Measurements from ENCODE around the gene TRMT61A. TPM values are rescaled to one million over a fixed set of nuclear protein-coding genes. Genes with fewer than 3 reads are reported as not detected.

Gene TRMT61A
- total and polyA plus RNA-seq, 2 of the 4 experiments (the other 2 are of a cell fraction): 5.7 to 16.2 TPM

- peaks cover 60% of the 10 kb centered on the region for H3K36me3 ChIP-seq (ENCODE audit: control insufficient read depth, insufficient read depth, low read length)
- H2BK15ac ChIP-seq (ENCODE audit: low read depth, low read length): no peak overlapping the region
- peaks cover 30% of the 10 kb centered on the region for H4K20me1 ChIP-seq (ENCODE audit: insufficient read depth, low read length)
- 100% methylated on average over 12 of the region's 18 CpGs; no CpG with 5 or more reads in 1 of the 2 experiments for WGBS, 2 experiments (ENCODE audit: extremely low coverage in 2 of 2, insufficient read length in 1 of 2)
- H3K27ac ChIP-seq (ENCODE audit: insufficient read depth, low read length): no peak overlapping the region
- H3K4ac ChIP-seq (ENCODE audit: low read depth, low read length): no peak overlapping the region
- H3K9me1 ChIP-seq (ENCODE audit: insufficient read depth, low read length): peaks cover 6% of the 10 kb centered on the region; the same call in 1 of the 2 replicates
- no peak for ATAC-seq (ENCODE audit: low read depth)
- H2AFZ ChIP-seq (replicated peaks; ENCODE audit: low read length, poor library complexity): no peak overlapping the region
- in situ Hi-C loops (cut with MboI; ENCODE audit: low sequenced_read_pairs): no loop called here
- no peaks in the 10 kb centered on the region for H3K9me3 ChIP-seq (ENCODE audit: control insufficient read depth, insufficient read depth, low read length)
- DNase-seq: no peak
- H4K91ac ChIP-seq (ENCODE audit: insufficient read depth, low read depth, low read length): no peak overlapping the region
- H4K5ac ChIP-seq (ENCODE audit: low read depth, low read length): no peak overlapping the region
- no peak overlapping the region for H3K14ac ChIP-seq (replicated peaks; ENCODE audit: low read depth, low read length)
- no peaks in the 10 kb centered on the region for H3K27me3 ChIP-seq (ENCODE audit: control insufficient read depth, insufficient read depth, low read length)
- H2AK9ac ChIP-seq (replicated peaks; ENCODE audit: low read depth, low read length, poor library complexity): no peak overlapping the region
- intact Hi-C loops (cut with micrococcal nuclease): no loop called here
- H3K18ac ChIP-seq (ENCODE audit: low read depth, low read length): no peak overlapping the region
- H4K8ac ChIP-seq (ENCODE audit: low read depth in 2 of 2, low read length in 2 of 2): no peak overlapping the region
- H3K56ac ChIP-seq (ENCODE audit: extremely low read depth, insufficient read depth, low read length): no peak overlapping the region
- H3K23ac ChIP-seq (ENCODE audit: low read depth, low read length): no peak overlapping the region
- dilution Hi-C loops (cut with HindIII; ENCODE audit: low sequenced_read_pairs, unreplicated experiment): no loop called here
- H2AK5ac ChIP-seq (ENCODE audit: low read depth, low read length): no peak overlapping the region
- H2BK120ac ChIP-seq (ENCODE audit: low read depth, low read length): no peak overlapping the region
- no peak overlapping the region for H3K9ac ChIP-seq (ENCODE audit: low read depth, low read length)
- no peak overlapping the region for H2BK5ac ChIP-seq (ENCODE audit: low read depth, low read length, poor library complexity, severe bottlenecking)
- ChIA-PET POLR2A (ENCODE audit: unreplicated experiment) (no interaction called here), CTCF (no interaction called here)
- no peak overlapping the region for H3K4me3 ChIP-seq (ENCODE audit: insufficient read depth, low read depth, low read length)
- TF ChIP-seq BHLHE40 (IDR thresholded peaks at IDR 0.05; ENCODE audit: low read depth, low read length) (no peak), MAZ (IDR thresholded peaks at IDR 0.05; ENCODE audit: borderline replicate concordance, low read depth, low read length) (no peak), NFE2L2 (IDR thresholded peaks at IDR 0.05; ENCODE audit: low read depth, low read length) (no peak), RFX5 (IDR thresholded peaks at IDR 0.05; ENCODE audit: low read depth, low read length) (no peak), FOS (IDR thresholded peaks at IDR 0.05; ENCODE audit: low read depth, low read length) (no peak), USF2 (IDR thresholded peaks at IDR 0.05; ENCODE audit: low read depth, low read length) (no peak), RAD21 (IDR thresholded peaks at IDR 0.05; ENCODE audit: low read length) (no peak), POLR2A (IDR thresholded peaks at IDR 0.05; ENCODE audit: low read depth, low read length) (no peak), CHD1 (IDR thresholded peaks at IDR 0.05; ENCODE audit: low read depth, low read length) (no peak), MXI1 (IDR thresholded peaks at IDR 0.05; ENCODE audit: borderline replicate concordance, low read depth, low read length) (no peak), ELK1 (IDR thresholded peaks at IDR 0.05; ENCODE audit: borderline replicate concordance, low read depth, low read length) (no peak), SMC3 (IDR thresholded peaks at IDR 0.05; ENCODE audit: low read depth, low read length) (no peak), RCOR1 (IDR thresholded peaks at IDR 0.05; ENCODE audit: insufficient replicate concordance, low read length) (no peak), MAFK (IDR thresholded peaks at IDR 0.05; ENCODE audit: low read depth, low read length) (no peak), CTCF (conservative IDR thresholded peaks at IDR 0.05; ENCODE audit: low read depth, low read length) (no peak)
- peaks cover 34 to 55% of the 10 kb centered on the region in 2 experiments for H3K79me1 ChIP-seq (ENCODE audit: low read depth in 1 of 2, low read length in 2 of 2)
- H3K4me2 ChIP-seq (ENCODE audit: low read depth, low read length): no peak overlapping the region
- H2BK20ac ChIP-seq (ENCODE audit: low read depth, low read length): no peak overlapping the region
- H3K4me1 ChIP-seq (ENCODE audit: control insufficient read depth, insufficient read depth, low read length): no peaks in the 10 kb centered on the region; the same call in 1 of the 2 replicates
- no TSS peak for BruUV-seq (replicated peaks)
Observed at GRCh38 chr14:103502877-103503276, 26.1 kb upstream of the TRMT61A start.
